Tongue (tissue), 2 donors: ENCODE results near the gene NEURL1. TPM values are rescaled to one million over a fixed set of nuclear protein-coding genes. Genes with fewer than 3 reads are reported as not detected.
"Not testable (repeated sequence)": the region's sequence is repeated elsewhere in the genome, so short reads cannot be mapped to it uniquely, and the experiment has no call there.

Source experiments
- DNase-seq: peaks from one replicate; pipeline ENCODE4 v3.0.0-alpha.2; 2015
- total RNA-seq: library from RNA; depleted of rRNA; stranded (reverse); fragments of >200 nt; gene quantifications from one replicate; pipeline ENCODE4 v1.2.3, GENCODE V29; 2014

The NEURL1 gene
- total RNA-seq, 1 donor from 2014 or later = 46.2 TPM

GRCh38 chr10:103585011-103585405, 91.5 kb downstream of the NEURL1 start:
- no peak for DNase-seq

DNA sequence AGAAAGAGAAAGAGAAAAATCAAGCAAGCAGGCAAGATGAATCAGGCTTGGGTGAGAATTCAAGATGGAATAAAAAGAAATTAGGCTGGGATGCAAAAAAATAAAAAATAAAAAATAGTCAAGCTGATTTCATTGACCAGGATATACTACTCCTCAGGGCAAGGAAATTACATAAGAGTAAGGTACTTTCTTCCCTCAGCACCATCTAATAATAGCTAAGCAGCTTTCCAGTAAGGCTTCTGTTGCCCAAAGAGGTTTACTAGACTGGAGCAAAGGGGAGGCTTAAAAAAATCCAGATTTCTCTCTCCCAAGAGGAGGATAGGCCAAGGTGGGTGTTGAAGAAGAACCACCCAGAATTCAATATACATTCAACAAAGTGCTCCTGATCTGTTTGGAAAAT, 93.6 kb downstream of the NEURL1 start:
- DNase-seq = no peak

- no peak for DNase-seq
Measured at GRCh38 chr10:103589074-103589630, 95.6 kb downstream of the NEURL1 start.

GRCh38 chr10:103590060-103590459, 96.6 kb downstream of the NEURL1 start:
- no peak for DNase-seq

- no peak for DNase-seq
Measured at GRCh38 chr10:103590744-103591291, 97.3 kb downstream of the NEURL1 start.

- DNase-seq = peak; percentile 65
Measured at GRCh38 chr10:103592186-103593021, 98.9 kb downstream of the NEURL1 start.

DNA sequence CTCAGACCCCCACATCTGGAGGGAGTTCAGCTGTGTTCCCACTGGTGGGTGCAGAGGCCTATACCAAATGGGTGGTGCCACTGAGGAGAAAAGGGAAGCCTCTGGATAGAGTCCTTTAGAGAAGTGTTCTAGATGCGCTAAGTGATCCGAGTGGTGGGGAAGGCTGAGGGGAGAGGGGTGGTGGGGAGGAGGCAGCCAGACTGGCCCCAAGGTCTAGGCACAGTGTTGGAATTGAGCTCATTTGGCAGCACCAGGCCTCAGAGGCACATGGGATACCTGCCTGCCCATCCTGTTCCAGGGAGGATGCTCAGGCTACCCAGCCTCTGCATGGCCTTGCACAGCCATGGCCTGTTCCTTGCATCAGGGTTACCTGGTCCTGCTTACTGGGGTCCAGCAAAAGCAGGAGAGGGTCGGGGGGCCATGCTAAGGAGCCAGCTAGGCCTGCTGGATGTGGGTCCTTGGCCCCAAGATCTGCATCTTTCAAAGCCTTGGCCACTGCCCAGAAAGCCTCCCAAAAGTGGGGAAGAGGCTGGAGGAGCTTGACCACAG, 99.6 kb downstream of the NEURL1 start:
- DNase-seq = no peak

- no peak for DNase-seq
Measured at GRCh38 chr10:103595933-103596726, 102.6 kb downstream of the NEURL1 start.

- no peak for DNase-seq
Measured at GRCh38 chr10:103597003-103597402, 103.5 kb downstream of the NEURL1 start.

- peak; percentile 87 for DNase-seq
Measured at GRCh38 chr10:103598654-103599115, 105.2 kb downstream of the NEURL1 start.

DNA sequence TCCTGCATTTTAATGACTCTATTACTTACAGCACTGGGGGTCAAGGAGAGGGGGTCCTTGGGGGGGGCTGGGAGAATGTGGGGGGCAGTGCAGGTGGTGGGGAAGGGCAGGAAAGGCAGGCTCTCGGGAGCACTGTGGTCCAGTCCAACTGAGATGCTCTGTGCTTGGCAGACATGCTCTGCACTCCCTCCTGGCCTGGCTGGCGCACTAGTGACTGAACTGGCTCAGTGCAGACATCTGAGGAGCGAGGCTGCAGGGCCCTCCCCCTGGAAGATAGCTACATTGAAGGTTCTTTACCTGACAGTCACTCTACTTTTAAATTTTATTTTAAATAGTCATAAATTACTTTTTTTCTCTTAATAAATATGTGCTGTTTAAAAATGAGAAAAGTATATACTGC, 105.7 kb downstream of the NEURL1 start:
- DNase-seq = no peak

GRCh38 chr10:103599907-103600306, 106.4 kb downstream of the NEURL1 start:
- DNase-seq = no peak

DNA sequence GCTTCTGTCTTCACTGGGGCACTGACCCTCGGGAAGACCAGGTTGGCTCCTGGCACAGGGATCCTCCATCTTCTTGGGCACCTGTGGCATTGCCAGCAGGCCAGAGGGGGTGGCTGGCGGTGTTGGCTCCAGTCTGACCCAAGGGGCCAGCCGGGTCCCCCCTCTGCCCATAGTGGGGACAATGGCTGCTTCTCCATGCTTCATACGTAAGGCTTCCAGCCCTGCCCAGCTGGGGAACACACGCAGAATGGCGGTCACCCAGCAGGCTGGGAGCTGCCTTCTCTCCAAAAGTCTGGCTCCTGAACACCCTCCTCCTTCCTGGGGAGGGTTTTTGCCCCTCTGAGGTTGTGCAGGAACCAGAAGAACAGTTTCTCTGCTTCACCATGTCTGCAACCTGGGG, 106.8 kb downstream of the NEURL1 start:
- no peak for DNase-seq

GRCh38 chr10:103600956-103601569, 107.6 kb downstream of the NEURL1 start:
- DNase-seq = no peak

- DNase-seq = no peak
Measured at GRCh38 chr10:103602028-103602851, 108.7 kb downstream of the NEURL1 start.

DNA sequence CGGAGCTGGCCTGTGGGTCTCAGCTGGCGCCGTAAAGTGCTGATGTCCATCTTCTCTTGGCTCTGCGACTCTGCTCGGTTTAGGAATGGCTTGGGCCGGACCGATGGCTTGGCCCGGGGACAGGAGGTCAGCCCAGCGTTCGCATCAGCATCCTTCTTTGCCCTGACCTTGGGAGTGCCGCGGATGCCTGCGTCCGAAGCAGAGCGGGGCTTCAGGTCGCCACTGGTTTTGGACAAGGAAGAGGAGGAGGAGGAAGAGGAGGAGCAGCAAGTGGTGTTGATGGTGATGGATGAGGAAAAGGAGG, 109.3 kb downstream of the NEURL1 start:
- DNase-seq = no peak

DNA sequence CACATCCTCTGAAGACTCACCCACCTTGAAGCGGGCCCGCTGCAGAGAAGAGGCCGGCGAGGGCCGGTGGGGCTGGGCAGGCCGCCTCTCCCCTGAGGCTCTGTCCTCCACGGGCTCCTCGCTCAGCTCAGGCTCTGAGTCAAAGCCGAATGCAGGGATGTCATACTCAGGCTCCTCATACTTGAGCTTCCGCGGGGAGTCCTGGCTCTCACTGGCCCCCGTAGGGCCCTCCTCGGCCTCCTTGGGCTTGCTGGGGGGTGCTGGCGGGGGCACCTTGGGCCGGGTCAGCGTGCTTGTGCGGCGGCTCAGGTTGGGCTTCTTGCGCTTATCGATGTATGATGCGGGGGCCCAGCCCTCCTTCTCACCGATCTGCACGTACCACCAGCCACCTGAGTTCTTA, 109.9 kb downstream of the NEURL1 start:
- DNase-seq = no peak

DNA sequence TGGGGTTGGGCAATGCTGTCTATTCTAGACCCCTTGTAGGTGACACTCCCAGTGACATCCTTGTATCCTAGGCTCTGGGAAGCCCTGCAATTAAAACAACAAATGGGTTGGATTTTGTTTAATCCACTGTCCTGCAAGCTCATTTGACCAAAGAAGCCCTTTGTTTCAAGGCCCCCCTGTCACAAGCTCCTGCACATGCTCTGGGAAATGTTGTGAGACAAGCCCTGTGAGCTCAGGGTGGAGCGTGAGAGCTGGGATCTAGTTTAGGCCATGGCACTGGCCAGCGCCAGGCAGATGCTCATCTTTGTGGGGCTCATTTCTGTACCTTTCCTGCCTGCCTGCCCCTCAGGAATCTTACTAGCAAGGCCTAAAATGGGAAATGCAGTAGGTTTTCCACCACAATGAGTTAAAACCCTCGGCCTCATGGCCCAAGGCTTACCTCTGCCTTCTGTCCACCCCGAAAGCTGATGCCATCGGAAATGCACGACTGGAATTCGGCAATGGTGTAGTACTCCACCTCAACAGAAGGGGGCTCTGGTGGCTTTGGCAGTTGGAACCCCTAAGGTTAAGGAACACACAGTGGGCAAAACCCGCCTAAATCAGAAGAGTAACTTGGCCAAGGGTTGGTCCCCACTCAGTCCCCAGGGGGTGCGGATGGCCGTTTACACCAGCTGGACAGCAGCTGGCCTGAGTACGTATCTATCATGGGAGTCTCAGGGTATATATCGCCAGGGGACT, 112.0 kb downstream of the NEURL1 start:
- peak; percentile 61 for DNase-seq

- not testable (repeated sequence) for DNase-seq
Measured at GRCh38 chr10:103606097-103606438, 112.6 kb downstream of the NEURL1 start.

- DNase-seq = not testable (repeated sequence)
Measured at GRCh38 chr10:103607051-103607450, 113.5 kb downstream of the NEURL1 start.

- not testable (repeated sequence) for DNase-seq
Measured at GRCh38 chr10:103608056-103608455, 114.6 kb downstream of the NEURL1 start.
